Fibroblast of lung (primary cell): ENCODE measurements around the gene UBR3.

ENCODE experiments used
- CTCF ChIP-seq, 2 donors: IDR thresholded peaks in 1 of 2; conservative IDR thresholded peaks in 1 of 2; 1 replicate in 1 of 2; 2 replicates in 1 of 2; pipeline ENCODE4 v1.5.1; 2011 to 2012; ENCODE audit warnings: low read length in 2 of 2, control low read depth in 1 of 2, inconsistent platforms in 1 of 2, low read depth in 1 of 2, mild to moderate bottlenecking in 1 of 2
- EZH2 ChIP-seq: IDR thresholded peaks from 2 replicates; pipeline ENCODE4 v1.5.1; 2012; ENCODE audit warnings: low read length, control low read depth, mild to moderate bottlenecking; ENCODE audit errors: missing control alignments

- no peak for TF ChIP-seq CTCF (conservative IDR thresholded peaks at IDR 0.05 in 1 of 2, IDR thresholded peaks at IDR 0.05 in 1 of 2; ENCODE audit: low read depth in 1 of 2, low read length in 2 of 2)
- TF ChIP-seq EZH2, result no peak
Observed at GRCh38 chr2:170020777-170021176, 193.5 kb downstream of the UBR3 start.
